Posterior cingulate gyrus (tissue), 11 donors: ENCODE results near the gene CAB39.

Source experiments
- DNase-seq, 10 donors: peaks; one replicate each; pipeline versions ENCODE4 v3.0.0 to v3.0.0-alpha.2; 2020 to 2021; ENCODE audit warnings: mixed read lengths in 3 of 10
- intact Hi-C: fragments of 100-400 bp; cut with DNase I; formaldehyde crosslinking; loops from one replicate; pipeline ENCODE4 v1.15.1; 2023

The CAB39 gene

DNA sequence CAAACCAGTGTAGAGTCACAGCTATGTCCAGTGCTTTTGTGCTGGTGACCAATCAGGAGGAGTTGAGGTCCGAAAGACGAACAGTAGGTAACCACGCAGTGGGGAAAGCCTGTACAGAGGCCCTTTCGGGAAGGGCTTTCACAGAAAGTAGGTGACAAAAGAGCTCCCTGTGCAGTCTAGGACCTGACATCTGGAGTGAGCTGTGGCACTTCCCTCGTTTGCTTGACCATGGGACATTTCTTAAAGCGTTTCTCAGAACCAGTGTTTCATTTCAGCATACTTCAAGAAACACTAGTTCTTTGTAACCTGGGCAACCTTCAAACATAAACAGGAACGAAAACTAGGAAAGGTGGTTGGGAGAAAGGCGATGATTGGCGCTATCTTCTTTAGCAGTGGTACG, 96.4 kb downstream of the CAB39 start:
- DNase-seq, result no peak

DNA sequence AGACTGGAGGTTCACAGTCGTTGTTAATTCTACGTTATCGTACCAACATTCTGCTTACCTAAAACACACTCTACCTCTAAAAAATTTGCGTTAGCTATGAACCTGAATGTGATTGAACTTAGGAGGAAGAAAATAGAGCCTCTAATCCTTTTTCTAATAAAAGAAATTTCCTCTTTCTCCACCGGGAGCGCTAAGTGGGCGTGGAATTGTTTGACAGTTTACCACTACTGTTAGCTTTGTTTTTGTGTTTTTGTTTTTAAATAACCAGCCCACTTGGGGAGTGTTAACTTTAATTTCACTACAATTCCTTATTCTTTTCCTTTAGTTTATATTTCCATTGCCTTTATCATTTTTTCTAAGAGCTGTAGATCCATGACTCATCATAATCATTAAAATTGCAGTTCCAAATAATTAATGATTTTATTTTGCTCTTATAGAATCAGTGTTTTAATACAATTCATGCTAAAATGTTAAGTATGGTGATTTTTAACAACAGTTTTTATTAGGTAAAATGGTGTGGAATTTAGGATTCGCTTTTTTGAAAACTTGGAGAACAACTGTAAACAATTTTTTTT, 97.1 kb downstream of the CAB39 start:
- no peak for DNase-seq
- intact Hi-C loops, result no loop called here

More for the DNA sequence above, 96.4 kb downstream of the CAB39 start:
- intact Hi-C loops, result no loop called here

DNA sequence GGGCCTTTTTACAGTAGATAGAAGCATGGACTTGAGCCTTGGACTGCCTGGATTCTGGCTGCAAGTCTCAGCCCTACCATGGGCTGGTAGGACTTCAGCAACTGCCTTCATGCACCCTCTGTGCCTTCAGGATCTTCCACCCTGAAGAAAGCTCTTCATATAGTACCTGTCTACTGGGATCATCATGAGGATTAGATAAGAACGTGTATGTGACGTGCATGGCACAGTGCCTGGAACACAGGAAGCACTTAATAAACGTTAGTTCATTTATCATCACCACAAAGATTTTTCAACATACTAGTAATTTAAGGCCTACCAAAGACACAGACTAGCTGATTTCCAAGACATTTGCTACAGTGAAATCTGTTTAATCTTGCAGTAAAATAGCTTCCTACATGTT, 98.9 kb downstream of the CAB39 start:
- DNase-seq, result no peak
- intact Hi-C loops, result no loop called here

DNA sequence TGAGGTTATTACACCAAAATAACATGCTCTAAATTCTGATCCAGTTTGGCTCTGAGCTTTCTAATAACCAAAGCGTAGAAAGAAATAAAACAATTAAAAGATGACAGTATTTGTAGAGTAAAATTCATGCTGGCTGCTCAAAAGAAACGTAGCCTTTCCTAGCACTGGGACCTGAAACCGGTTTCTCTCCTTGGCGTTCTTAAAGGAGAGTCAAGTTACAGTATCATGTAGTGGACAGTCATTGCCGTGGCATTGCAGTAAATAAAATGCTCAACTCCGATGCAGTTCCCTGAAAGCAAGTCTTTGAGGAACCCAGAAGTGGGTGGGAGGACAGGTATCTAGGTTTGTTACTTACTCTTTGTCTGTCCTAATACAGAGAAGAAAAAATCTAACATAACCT, 99.4 kb downstream of the CAB39 start:
- DNase-seq, result no peak
- intact Hi-C loops, result no loop called here

DNA sequence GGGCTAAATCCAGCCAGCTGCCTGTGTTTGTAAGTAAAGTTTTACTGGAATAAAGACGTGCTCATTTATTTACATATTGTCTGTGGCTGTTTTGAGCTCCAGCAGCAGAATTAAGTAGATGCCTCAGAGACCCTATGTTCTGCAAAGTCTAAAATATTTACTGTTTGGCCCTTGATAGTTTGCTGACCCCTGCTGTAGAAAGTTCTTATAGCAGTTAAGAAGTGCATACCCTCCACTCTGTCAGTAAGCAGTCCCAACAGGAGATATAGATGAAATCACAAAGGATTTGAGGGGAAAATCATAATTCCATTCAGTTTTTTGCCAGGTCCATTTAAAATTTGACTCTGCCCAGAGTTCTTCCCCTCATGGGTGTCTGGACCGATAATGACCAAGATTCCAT, 102.0 kb downstream of the CAB39 start:
- DNase-seq, result no peak
- intact Hi-C loops, result no loop called here

DNA sequence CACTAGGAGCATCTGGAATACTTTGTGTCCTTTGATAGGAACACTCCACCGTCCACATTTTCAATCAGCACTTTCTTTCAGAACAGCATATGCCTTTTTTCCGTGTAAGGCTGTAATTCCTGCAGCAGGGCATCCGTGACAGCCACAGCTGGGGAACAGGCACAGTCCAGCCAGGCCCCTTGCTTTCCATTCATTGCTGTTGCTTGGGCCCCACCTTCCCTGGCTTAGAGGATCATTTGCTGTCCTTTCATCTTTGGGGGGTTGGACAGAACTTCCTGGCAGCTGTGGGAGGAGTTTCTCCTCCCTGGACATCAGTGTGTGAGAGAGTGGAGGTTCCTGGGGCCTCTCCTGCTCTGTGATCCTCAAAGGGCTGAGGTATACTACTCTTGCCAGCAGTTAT, 102.4 kb downstream of the CAB39 start:
- intact Hi-C loops, result no loop called here
- peak in 1 of 10 donors; percentile 72 for DNase-seq

DNA sequence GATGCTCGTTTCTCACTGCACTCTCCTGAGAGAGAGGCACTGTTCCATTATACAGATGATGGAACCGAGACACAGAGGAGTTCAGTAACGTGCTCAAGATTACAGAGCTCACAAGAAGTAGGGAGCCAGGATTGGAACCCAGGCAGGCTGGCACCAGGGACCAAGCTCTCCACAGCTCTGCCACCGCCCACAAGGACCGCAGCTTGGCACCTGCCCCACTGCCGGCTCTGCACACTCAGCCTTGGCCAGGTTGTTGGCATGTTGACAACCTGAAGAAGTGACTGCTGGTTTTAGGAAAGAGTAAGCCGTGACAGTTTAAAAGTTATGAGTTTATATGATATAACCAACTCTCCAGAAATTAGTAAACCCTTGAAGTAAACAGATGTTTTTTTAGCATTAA, 104.1 kb downstream of the CAB39 start:
- intact Hi-C loops, result no loop called here

DNA sequence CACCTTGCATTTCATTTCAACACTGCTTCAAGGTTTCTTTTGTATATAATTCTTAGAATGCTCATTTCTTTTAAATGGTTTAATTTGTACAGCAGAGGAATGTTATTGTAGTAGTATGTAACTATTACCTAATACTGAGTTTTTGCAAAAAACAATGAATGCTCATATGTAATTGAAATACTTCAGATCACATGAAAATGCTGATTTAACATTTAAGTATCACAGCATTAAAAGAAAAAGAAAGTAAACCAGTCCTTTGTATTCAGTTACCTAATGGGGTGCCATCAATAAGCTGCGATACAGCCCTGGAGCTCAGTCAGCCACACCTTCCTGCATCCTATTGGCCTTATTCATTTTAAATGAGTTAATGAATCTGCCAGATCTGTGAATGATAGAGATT, 106.8 kb downstream of the CAB39 start:
- intact Hi-C loops, result no loop called here
- DNase-seq, result no peak

More for the DNA sequence above, 104.1 kb downstream of the CAB39 start:
- DNase-seq, result peak in 2 of 10 donors; percentile 73 to 89

DNA sequence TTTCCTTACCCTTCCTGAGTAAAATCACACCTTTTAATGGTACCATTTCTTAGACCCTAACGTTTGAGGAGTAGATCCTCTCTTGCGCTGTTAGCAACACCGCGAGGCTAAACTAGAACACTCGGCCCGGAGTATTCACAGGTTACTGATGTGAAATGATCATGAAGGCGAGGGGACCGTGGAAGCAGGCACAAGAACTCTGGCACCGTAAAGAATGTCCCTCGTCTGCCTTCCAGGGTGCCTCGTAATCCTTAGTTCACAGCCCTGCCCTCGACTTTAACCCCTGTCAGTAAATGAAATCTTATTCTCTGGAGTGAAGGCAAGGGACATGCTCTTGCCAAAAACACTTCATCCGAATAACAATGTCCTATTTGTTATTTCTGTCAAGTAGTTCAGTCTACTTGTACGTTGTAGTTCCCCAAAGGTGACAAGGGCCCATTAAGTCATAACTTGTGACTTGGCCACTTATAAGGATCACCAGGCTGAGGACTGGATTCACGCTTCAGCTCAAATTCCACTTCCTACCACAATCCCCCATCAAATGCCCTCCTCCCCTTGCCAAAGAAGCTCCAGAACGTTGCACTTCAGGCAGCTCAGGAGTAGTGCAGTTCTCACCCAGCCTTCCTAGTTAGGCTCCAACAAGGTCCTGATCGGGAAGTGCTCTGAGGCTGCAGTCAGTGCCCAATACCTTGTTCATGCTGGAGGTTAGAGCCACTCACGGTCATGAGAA, 108.8 kb downstream of the CAB39 start:
- intact Hi-C loops, result loop anchor here (5.0 to 10.0 kb wide), 2 partner anchors 81 to 233 kb away; partner anchors contain the start of gene PSMD1
- DNase-seq, result no peak

DNA sequence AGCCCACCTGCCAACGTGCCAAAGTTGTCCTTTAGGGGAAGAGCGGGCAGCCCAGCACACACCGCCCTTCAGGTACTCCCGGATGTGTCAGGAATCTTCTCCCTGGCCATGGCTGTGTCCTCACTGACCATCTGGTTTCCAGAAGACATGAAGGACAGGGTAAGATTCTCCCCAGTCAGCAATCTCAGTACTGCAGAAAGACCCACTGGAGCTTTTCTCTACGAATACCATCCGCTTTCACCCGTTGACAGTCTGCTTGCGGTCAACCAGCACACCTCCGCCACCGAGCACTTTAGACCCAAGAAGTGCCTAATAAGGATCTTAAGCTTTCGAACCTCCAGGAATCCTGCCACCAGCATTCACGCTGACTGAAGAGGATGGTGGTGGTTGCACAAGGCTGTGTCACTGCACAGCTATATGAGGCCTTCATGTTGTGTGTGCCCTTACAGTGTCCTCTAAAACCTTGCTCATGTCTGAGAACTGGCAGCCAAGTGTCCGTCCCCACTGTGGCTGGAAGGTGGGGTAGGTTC, 109.4 kb downstream of the CAB39 start:
- DNase-seq, result no peak
- intact Hi-C loops, result loop anchor here (5.0 to 10.0 kb wide), 2 partner anchors 80 to 233 kb away; partner anchors contain the start of gene PSMD1

DNA sequence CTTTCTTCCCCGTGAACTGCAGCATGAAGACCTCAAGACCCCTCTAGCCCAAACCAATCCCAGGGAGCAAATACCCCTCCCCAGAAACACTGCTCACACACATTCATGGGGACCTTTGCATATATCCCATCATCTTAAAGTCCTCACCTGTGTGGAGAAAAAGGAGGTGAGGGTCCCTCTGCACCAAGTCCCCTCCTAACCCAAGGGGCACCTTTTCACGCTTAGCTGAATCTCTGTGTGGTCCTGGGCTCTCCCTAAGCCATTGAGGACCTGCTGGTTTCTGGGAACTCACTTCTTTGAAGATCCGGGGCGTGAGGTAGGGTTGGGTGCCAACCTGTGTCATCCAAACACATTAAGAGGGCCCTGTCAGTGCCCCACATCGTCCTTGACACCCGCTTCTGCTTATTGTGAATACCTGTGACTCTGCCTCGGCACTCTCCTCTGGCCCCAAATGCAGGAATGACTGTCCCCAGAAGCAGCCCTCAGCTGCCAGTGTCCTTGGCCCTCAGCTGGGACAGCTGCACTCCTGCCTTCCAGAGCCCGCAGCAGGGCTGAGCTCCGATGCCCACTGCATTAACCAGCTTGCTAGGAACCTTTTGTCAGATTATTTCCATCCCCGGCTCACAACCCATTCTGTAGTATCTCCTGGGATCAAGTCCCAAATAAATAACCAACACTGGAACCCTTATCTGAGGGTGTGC, 110.8 kb downstream of the CAB39 start:
- intact Hi-C loops, result loop anchor here (5.0 to 10.0 kb wide), 2 partner anchors 79 to 231 kb away; partner anchors contain the start of gene PSMD1
- peak in 1 of 10 donors; percentile 63 for DNase-seq

DNA sequence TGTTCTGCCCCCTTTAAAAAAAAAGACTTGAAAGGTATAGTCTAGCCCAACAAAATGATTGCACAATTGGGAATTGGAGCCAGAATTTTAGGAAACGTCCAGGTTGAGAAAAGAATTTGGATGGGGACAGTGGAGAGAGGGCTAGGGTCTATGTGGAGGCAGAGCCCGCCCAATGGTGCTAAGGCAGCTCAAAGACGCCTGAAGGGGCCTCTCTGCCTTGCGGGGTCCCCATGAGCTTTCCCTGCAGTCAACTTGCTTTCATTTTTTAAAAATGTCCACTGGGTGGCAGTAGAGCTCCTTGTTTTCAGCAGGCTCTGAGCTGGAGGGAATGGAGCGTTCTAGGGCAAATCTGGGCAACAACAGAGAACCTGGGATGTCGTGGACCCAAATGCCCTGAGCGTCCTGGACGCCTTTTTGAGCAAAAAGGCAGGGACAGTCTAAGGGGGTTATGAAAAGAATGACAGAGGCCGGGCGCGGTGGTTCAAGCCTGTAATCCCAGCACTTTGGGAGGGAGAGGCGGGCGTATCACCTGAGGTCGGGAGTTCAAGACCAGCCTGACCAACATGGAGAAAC, 111.8 kb downstream of the CAB39 start:
- intact Hi-C loops, result loop anchor here (1.0 to 10.0 kb wide), 3 partner anchors 78 to 230 kb away; partner anchors contain the start of gene PSMD1
- peak in 7 of 10 donors; percentile 30 to 89 (median 43) for DNase-seq

DNA sequence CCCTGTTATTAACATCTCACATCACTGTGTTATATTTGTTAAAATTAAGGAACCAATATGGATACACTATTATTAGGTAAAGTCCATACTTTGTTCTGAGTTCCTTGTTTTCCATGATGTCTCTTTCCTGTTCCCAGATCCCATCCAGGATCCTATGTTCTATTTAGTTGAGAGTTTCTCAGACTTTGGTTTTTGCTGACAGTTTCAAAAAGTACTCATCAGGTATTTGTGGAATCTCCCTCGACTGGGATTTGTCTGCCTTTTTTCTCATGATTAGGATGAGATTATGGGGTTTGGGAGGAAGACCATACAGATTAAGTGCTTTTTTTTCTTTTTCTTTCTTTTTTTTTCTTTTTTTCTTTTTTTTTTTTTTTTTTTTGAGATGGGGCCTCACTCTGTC, 112.7 kb downstream of the CAB39 start:
- DNase-seq, result no peak
- intact Hi-C loops, result loop anchor here (10.0 kb wide), 1 partner anchor 229 kb away; the partner anchor contains the start of gene PSMD1

DNA sequence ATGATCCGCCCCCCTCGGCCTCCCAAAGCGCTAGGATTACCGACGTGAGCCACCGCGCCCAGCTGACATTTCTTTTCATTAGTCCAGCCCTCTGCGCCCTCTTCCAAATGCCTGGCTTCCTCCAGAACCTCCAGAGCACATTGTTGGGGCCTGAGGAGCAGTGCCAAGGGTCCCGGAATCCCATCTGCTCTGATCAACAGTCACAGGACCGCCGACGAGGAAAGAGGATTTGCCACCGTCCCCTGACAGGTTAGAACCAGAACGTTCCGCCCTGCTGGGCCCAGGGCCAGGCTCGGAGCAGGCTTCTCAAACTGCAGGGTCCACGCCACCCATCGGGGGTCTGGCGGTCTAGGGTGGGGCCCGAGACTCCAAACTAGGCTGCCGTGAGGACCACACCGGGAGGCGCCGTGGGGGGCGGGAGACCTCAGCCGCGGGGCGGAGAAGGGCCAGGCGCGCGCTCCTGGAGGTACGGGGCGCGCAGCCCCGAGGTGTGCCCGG, 115.2 kb downstream of the CAB39 start:
- peak in 1 of 10 donors; percentile 57 for DNase-seq
- intact Hi-C loops, result loop anchor here (10.0 kb wide), 1 partner anchor 227 kb away; the partner anchor contains the start of gene PSMD1

DNA sequence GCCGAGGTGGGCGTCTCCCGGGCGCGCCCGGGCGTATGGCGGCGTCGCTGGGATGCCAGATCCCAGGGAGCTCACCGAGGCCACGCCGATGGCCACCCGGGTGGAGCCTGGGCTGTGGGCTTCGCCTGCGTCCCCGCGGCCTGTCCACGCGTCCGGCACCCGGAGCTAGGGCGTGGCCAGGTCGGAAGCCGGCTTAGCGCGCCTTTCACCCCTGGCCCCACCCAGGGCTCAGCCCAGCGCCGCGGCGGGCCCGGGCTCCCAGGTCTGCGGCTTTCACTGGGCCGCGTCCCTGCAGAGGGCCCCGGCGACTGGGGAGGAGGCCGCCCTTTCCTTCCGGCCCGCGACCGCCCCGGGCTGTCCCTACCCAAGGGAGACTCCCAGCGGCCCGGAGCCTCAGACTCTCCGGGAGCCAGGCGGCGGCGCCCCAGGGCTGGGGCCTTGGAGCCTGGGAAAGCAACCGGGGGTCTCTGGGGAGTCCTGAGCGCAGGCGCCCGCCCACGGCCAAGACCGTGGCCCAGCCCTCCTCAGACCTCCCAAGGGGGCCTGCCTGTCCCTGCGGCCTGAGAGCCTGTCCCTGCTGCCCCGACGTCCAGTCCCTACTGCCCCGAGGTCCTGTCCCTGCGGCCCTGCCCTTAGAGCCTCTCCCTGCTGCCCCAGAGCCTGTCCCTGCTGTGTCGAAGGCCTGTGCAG, 115.8 kb downstream of the CAB39 start:
- intact Hi-C loops, result loop anchor here (10.0 kb wide), 1 partner anchor 226 kb away; the partner anchor contains the start of gene PSMD1
- DNase-seq, result peak in 1 of 10 donors; percentile 83

DNA sequence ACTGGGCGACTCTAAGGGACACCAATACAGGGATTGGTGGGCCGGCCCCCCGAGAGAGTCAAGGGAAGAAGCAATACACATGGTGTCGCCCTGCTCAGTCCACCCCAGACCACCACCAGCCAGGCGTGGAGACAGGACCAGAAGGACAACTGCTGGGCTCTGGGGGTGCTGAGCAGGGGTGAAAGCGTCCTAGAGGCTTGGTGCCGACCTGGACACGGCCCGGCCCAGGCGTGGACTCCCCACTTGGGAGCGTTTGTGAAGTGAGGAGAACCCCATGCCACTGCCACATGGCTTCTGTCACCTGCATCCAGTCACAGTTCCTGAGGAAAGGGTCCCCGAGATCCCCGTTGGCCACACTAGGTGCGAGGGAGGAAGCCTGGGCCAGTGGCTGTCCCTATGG, 116.7 kb downstream of the CAB39 start:
- intact Hi-C loops, result loop anchor here (10.0 kb wide), 1 partner anchor 226 kb away; the partner anchor contains the start of gene PSMD1
- peak in 1 of 10 donors; percentile 78 for DNase-seq

DNA sequence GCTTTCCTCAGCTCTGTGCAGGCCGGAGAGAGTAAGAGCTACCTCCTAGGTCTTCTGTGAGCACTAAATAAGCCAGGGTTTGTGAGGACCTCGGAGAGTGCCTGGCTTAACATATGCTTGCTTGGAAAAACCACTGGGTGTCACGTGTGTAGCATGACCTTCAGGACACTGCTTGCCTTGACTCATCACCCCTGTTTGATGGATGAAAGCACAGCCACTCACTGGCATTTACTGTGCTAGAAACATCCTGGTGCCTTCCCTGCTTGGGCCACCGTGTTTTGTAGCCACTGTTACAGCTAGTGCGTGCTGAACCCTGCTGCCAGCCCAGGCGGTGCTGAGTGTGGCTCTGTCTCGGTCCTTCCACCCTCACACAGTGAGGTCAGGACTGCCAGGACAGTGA, 117.3 kb downstream of the CAB39 start:
- no peak for DNase-seq
- intact Hi-C loops, result loop anchor here (10.0 kb wide), 1 partner anchor 225 kb away; the partner anchor contains the start of gene PSMD1

DNA sequence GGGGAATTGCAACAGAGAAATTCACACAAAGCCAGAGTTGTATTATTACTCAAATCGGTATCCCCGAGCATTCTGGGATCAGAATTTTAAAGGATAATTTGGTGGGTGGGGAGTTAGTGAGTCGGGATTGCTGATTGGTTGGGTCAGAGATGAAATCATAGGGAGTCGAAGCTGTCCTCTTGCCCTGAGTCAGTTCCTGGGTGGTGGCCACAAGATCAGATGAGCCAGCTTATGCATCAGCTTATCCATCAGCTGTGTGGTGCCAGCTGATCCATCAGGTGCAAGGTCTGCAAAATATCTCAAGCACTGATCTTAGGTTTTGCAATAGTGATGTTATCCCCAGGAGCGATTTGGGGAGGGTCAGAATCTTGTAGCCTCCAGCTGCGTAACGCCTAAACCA, 117.8 kb downstream of the CAB39 start:
- DNase-seq, result no peak
- intact Hi-C loops, result no loop called here

DNA sequence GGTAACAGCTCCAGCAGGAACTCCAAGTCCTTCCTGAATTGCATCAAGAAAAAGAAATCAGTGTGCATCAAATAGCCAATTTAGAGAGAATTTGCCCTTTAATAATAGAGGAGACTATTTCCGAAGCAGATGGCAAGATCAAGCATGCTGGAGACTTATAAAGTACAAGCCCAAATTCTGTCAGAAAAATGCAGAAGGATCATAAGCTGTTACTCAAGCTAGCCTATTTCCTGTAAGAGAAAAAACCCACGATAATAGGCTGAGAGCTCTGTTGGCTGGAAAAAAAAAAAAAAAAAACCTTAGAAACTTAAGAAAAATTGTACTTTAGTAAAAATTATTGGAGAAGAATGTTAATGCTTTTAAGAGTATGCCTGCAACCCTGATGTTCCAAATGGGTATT, 127.7 kb downstream of the CAB39 start:
- intact Hi-C loops, result no loop called here
- DNase-seq, result no peak

DNA sequence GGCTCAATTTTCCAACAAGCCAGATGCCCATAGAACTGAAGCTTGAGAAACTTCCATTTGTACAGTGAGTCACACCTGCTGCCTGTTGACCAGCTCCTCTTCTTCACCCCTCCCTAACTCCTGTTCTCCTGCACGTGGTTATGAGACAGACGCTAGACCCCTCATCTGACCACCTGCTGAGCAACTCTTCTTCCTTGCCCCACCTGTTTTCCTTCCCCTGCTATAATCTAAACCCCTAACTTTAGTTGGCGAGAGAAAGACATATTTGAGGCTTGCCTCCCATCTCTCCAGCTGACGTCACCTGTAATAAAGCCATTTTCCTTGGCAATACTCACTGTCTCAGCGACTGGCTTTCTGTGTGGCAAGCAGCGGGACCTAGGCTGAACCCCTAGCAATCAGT, 129.8 kb downstream of the CAB39 start:
- intact Hi-C loops, result no loop called here
- no peak for DNase-seq
